Stimulated activated CD4-positive, alpha-beta T cell treated with anti-CD3 and anti-CD28 coated beads, Interleukin-4, amount 100 ng/mL, for 1 hour (primary cell): Measurements from ENCODE around the gene MXRA7.
"Not testable (repeated sequence)": the region's sequence is repeated elsewhere in the genome, so short reads cannot be mapped to it uniquely, and the experiment has no call there.

ENCODE experiments used
- DNase-seq: peaks from one replicate; pipeline ENCODE4 v3.0.0-alpha.2; 2020

Gene MXRA7

DNA sequence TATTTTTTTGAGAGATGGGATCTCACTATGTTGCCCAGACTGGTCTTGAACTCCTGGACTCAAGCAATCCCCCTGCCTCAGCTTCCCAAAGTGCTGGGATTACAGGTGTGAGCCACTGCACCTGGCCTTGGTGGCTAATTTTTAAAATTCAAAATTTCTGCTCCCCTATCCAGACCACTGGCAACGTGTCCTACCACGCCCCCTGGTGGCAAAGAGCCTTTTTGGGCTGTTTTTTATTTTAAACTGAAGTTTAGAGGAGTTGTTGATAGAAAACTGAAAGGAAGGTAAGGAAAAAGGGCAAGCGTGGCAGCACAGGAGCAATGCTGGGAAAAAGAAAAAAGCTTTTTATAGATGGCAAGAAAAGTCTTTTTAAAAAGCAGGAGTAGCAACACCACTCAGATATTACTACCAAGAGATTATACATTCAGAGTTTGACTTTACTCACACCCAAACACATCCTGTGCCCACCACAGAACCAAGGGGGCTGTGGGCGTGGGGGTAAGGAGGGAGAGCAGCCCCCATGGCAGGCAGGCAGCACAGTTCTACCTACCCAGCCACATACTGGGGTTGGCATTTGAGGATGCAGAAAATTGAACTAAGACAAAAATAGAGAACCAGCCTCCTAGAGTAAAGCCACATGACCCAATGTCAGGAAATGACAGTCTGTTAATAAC lies 4.2 kb upstream of the MXRA7 start:
- DNase-seq: peak; percentile 79

GRCh38 chr17:76714336-76714735 lies 3.6 kb upstream of the MXRA7 start:
- no peak for DNase-seq

DNA sequence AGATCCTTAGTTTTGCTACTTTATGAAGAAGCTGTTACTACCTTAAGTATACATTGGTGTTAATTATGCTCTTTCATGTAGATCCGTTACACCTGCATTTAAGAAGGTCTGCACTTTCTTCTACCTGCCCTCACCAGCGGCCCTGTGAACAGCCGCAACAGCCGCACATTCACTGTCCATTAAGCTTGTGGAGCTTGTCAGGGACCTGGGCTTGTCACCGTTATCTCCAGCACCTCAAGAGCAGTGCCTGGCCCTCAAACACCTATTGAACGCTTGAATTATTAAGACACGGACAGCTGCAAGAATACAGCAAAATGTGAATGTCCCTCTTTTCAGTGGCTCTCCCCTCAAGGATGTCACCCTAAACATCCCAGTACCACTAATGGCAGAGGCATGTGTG lies 3.0 kb upstream of the MXRA7 start:
- DNase-seq: no peak

DNA sequence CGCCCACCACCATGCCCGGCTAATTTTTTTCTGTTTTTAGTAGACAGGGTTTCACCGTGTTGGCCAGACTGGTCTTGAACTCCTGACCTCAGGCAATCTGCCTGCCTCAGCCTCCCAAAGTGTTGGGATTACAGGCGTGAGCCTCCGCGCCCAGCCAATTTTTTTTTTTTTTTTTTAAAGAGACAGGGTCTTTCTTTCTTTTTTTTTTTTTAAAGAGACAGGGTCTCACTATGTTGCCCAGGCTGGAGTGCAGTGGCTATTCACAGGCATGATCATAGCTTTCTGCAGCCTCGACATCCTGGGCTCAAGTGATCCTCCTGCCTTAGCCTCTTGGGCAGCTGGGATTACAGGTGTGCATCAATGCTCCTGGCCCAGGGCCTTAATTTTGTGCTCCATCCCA lies 1.6 kb upstream of the MXRA7 start:
- not testable (repeated sequence) for DNase-seq

DNA sequence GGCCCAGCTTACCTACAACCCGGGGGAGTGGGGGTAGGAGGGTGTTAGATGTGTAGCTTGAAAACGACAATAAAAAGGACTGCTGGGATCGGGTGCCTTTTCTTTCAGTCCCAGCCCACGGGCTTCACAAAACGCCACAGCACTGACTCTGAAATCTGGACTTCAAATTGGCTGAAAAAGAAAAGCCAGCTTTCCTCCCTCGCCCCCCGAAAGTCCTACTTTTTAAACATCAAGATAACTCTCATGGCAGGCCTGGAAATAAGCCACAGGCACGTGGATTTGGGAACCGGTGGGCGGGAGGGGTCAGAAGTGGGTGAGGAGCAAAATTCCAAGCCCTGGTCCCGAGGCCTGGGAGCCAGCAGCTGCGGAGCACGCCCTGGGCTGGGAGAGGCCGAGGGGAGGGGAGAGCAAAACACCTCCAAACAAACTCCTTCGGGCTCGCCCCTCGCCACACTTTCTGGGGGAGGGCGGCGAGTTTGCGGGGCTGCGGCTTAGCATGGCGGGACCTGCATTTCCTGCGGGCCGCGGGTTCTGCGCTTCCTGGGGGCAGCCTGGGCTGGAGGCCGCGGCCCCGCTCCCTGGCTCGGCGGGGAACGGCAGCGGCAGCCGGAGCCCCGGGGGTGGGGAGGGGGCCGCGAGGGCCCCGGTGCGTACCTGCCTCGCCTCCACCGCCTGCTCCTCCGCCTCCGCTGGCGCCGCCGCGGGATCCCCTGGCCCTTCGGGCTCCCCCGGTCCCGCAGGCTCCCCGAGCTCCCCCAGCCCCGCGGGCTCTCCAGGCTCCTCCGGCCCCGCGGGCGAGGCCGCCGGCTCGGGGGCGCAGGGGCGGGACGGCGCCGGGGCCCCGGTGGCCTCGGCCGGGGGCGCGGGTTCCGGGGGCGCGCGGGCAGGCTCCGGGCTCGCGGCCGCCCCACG lies 558 bp downstream of the MXRA7 start:
- not testable (repeated sequence) for DNase-seq

- no peak for DNase-seq
Observed at GRCh38 chr17:76709077-76709950, 1.5 kb downstream of the MXRA7 start.

- no peak for DNase-seq
Observed at GRCh38 chr17:76707985-76708807, 2.6 kb downstream of the MXRA7 start.

GRCh38 chr17:76706817-76707216 lies 3.9 kb downstream of the MXRA7 start:
- no peak for DNase-seq

DNA sequence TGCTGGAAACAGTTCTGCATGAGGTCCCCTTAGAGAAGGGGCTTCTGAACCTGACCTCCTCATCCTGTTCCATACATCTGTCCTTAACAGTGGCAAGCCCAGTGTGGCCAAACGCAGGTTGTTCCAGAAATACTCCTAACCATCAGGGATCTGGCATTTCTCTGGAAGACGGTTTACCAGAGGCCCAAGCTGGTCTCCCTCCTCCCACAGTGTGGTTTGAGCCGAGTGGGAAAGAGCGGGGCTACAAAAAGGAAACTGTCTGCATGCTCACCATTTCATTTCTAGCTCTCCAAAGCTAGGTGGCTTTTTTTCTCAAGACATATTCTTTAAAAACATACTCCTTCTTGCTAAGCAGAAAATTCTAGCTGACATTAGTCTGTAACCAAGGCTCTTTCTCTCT lies 6.0 kb downstream of the MXRA7 start:
- DNase-seq: no peak

- no peak for DNase-seq
Observed at GRCh38 chr17:76702941-76703637, 7.7 kb downstream of the MXRA7 start.

DNA sequence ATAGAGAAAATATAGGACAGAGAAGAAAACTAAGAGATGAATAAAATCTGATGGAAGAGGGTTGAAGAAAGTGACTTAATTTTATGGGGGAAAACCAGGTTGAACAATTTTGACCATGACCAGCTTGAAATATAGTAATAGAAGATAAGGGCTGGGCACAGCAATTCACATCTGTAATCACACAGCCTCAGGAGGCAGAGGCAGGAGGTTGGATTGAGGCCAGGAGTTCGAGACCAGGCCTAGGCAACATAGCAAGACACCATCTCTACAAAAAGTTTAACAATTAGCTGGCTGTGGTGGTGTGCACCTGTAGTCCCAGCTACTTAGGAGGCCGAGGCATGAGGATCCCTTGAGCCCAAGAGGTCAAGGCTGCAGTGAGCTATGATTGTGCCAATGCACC lies 8.7 kb downstream of the MXRA7 start:
- no peak for DNase-seq

- DNase-seq: no peak
Observed at GRCh38 chr17:76701471-76701967, 9.2 kb downstream of the MXRA7 start.

GRCh38 chr17:76700617-76701470 lies 9.9 kb downstream of the MXRA7 start:
- no peak for DNase-seq

DNA sequence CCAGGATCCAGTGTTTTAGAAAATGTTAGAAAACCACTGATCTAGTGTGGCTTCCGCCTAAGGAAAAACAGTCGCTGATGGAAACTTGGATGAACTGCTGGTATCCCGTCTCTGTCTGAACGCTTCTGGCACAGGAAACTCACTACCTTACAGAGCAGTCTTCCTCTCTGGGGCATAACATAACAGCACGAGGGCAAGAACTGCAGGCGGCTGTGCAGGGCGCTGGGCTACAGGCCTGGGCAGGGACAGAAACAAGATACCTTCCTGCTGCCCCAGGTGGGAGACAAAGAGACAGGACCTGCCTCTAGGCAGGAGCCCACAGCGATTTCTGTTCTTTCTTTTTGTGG lies 10.5 kb downstream of the MXRA7 start:
- DNase-seq: no peak

- DNase-seq: not testable (repeated sequence)
Observed at GRCh38 chr17:76698466-76698977, 12.2 kb downstream of the MXRA7 start.

- DNase-seq: no peak
Observed at GRCh38 chr17:76697702-76698465, 12.9 kb downstream of the MXRA7 start.

GRCh38 chr17:76696763-76697701 lies 13.7 kb downstream of the MXRA7 start:
- DNase-seq: no peak

DNA sequence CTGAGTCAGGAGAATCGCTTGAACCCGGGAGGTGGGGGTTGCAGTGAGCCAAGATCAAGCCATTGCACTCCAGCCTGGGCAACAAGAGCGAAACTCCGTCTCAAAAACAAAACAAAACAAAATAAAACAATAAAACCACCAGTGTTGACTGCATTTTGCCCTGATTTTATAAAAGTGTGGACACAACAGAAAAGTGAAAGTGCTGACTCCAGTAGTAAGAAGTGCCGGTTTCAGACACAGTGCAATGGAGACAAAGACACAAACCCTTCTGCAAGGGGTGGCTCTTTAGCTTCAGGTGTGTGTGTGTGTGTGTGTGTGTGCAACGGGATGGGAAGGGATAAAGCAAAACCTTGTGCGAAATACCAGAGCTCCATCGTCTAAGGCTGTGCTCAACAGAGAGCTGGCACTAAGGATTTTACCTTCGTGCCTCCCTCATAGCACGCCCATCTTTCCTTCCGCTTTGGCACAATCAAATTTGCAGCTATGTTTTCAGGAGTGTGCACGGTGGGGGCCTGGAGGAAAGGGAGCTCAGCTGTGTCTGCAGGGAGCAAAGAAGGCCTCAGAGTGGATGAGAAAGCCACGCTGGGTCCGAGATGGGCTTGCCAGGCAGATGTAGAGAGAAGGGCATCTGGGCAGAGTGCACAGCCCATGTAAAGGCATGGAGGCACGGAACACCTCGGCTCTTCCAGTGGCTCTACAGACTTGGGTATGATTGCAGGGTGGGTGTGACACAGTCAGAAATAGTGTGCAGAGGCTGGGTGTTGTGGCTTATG lies 15.5 kb downstream of the MXRA7 start:
- no peak for DNase-seq
